Esophagus squamous epithelium (tissue), 4 donors: ENCODE data around the gene AGTRAP.

ENCODE experiments used
- CTCF ChIP-seq, 6 experiments: fragments of 450-650 bp in 4 of 6; fragments of 200-600 bp in 2 of 6; sonication (generic) in 2 of 6; IDR thresholded peaks; one replicate each; pipeline ENCODE4 v1.5.1; 2016 to 2019; ENCODE audit warnings: antibody characterized with exemption in 6 of 6, mild to moderate bottlenecking in 4 of 6, moderate library complexity in 4 of 6
- POLR2A ChIP-seq, 4 donors: fragments of 450-650 bp; IDR thresholded peaks; one replicate each; pipeline ENCODE4 v1.6.1; 2017; ENCODE audit warnings: antibody characterized with exemption in 4 of 4, mild to moderate bottlenecking in 4 of 4, moderate library complexity in 3 of 4

GRCh38 chr1:11725616-11726015, 10.3 kb upstream of the AGTRAP start:
- no peak for TF ChIP-seq CTCF (IDR thresholded peaks at IDR 0.05)
- TF ChIP-seq POLR2A (IDR thresholded peaks at IDR 0.05), result no peak
